OCI-LY1 (cell line): Measurements from ENCODE around the gene EIF4ENIF1.

Experiments
- H2AFZ ChIP-seq: fragments of 200-600 bp; sonication (generic), shearing (Covaris generic); 2 replicates; pipeline ENCODE4 v1.6.0; 2014; ENCODE audit warnings: antibody characterized with exemption, mild to moderate bottlenecking, low read length
- H3F3A ChIP-seq: fragments of 200-600 bp; sonication (generic), shearing (Covaris generic); 2 replicates; pipeline ENCODE4 v1.6.0; 2014; ENCODE audit warnings: mild to moderate bottlenecking, antibody characterized with exemption, low read length, moderate library complexity; ENCODE audit not compliant: insufficient read depth
- H3K27ac ChIP-seq: fragments of 200-600 bp; sonication (generic); 2 replicates; pipeline ENCODE4 v1.5.1; 2014; ENCODE audit warnings: low read length, mixed run types, mild to moderate bottlenecking, low read depth; ENCODE audit not compliant: poor library complexity, severe bottlenecking
- H3K27me3 ChIP-seq: fragments of 200-600 bp; sonication (generic); 2 replicates; pipeline ENCODE4 v1.6.0; 2014; ENCODE audit warnings: antibody characterized with exemption, mild to moderate bottlenecking, low read length, moderate library complexity; ENCODE audit not compliant: insufficient read depth
- H3K36me3 ChIP-seq: fragments of 200-600 bp; sonication (generic); 2 replicates; pipeline ENCODE4 v1.6.1; 2014; ENCODE audit warnings: mild to moderate bottlenecking, antibody characterized with exemption, low read length, moderate library complexity, mixed read lengths; ENCODE audit not compliant: insufficient read depth
- H3K4me1 ChIP-seq: fragments of 200-600 bp; sonication (generic); 2 replicates; pipeline ENCODE4 v1.5.1; 2014; ENCODE audit warnings: mild to moderate bottlenecking, low read length, moderate library complexity; ENCODE audit not compliant: insufficient read depth, severe bottlenecking
- H3K4me2 ChIP-seq: fragments of 200-600 bp; sonication (generic), shearing (Covaris generic); 2 replicates; pipeline ENCODE4 v1.6.1; 2014; ENCODE audit warnings: low read length
- H3K4me3 ChIP-seq: fragments of 200-600 bp; sonication (generic); 2 replicates; pipeline ENCODE4 v1.5.1; 2014; ENCODE audit warnings: low read length, low read depth, mild to moderate bottlenecking, mixed read lengths; ENCODE audit not compliant: poor library complexity, severe bottlenecking
- H3K79me2 ChIP-seq: fragments of 200-600 bp; shearing (Covaris generic); 2 replicates; pipeline ENCODE4 v1.6.1; 2016; ENCODE audit warnings: mixed run types, low read length, mixed read lengths; ENCODE audit not compliant: insufficient read depth
- H3K9ac ChIP-seq: fragments of 200-600 bp; sonication (generic), shearing (Covaris generic); 2 replicates; pipeline ENCODE4 v1.6.1; 2014; ENCODE audit warnings: mild to moderate bottlenecking, low read length, mixed read lengths
- H3K9me2 ChIP-seq: fragments of 200-600 bp; sonication (generic), shearing (Covaris generic); 2 replicates; pipeline ENCODE4 v1.6.1; 2014; ENCODE audit warnings: low read depth, mild to moderate bottlenecking, low read length, mixed read lengths
- H3K9me3 ChIP-seq: fragments of 200-600 bp; shearing (Covaris generic); 2 replicates; pipeline ENCODE4 v1.6.1; 2014; ENCODE audit warnings: low read length, mixed read lengths
- H4K20me1 ChIP-seq: fragments of 200-600 bp; sonication (generic), shearing (Covaris generic); 2 replicates; pipeline ENCODE4 v1.6.0; 2016; ENCODE audit warnings: mild to moderate bottlenecking, low read length; ENCODE audit not compliant: insufficient read depth
- EZH2 ChIP-seq: fragments of 200-600 bp; sonication (generic), shearing (Covaris generic); IDR thresholded peaks from 2 replicates; pipeline ENCODE4 v1.8.0; 2017; ENCODE audit warnings: borderline replicate concordance, mixed run types, mild to moderate bottlenecking, antibody characterized with exemption, low read length, moderate library complexity, mixed read lengths
- TF ChIP-seq, protein P1 (sequence below): fragments of 200-600 bp; sonication (generic), shearing (Covaris generic); IDR thresholded peaks from 2 replicates; pipeline ENCODE4 v1.5.1; 2017; ENCODE audit warnings: mild to moderate bottlenecking, antibody characterized with exemption, low read length, moderate library complexity, mixed read lengths

Gene EIF4ENIF1

DNA sequence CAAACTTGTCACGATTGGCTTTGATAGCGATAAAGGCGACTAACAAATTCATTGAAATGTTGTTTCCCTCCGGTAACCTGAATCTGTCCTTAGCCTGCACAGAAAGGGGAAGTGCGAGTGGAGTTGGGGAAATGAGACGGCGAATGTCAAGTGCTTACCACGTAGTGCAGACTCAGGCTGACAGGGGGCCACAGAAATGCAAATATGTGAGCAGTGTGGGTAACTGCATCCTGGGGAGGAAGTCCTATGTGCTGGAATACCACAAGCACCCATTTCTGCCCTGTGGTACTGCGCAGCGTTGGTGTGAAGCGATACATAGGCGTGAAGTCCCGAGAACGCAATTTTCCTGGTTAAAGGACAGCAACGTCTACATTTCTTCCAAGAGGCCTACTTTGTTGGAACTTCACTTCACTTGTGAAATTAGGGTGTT, 869 bp upstream of the EIF4ENIF1 start:
- Histone ChIP-seq H3K27ac (peak overlapping the region; percentile 95), H3K9ac (peak overlapping the region; percentile 86), H3F3A (peaks cover 4% of the 10 kb centered on the region; the same call in 1 of the 2 replicates), H2AFZ (no peak overlapping the region), H3K9me3 (no peaks in the 10 kb centered on the region), H3K4me3 (peak overlapping the region; percentile 72), H4K20me1 (no peaks in the 10 kb centered on the region), H3K9me2 (no peaks in the 10 kb centered on the region), H3K27me3 (no peaks in the 10 kb centered on the region), H3K36me3 (peaks cover 22% of the 10 kb centered on the region), H3K4me1 (peaks cover 49% of the 10 kb centered on the region), H3K79me2 (peaks cover 12% of the 10 kb centered on the region; the same call in 1 of the 2 replicates), H3K4me2 (peak overlapping the region; percentile 82)
- TF ChIP-seq EZH2: no peak
- TF ChIP-seq, protein P1, sequence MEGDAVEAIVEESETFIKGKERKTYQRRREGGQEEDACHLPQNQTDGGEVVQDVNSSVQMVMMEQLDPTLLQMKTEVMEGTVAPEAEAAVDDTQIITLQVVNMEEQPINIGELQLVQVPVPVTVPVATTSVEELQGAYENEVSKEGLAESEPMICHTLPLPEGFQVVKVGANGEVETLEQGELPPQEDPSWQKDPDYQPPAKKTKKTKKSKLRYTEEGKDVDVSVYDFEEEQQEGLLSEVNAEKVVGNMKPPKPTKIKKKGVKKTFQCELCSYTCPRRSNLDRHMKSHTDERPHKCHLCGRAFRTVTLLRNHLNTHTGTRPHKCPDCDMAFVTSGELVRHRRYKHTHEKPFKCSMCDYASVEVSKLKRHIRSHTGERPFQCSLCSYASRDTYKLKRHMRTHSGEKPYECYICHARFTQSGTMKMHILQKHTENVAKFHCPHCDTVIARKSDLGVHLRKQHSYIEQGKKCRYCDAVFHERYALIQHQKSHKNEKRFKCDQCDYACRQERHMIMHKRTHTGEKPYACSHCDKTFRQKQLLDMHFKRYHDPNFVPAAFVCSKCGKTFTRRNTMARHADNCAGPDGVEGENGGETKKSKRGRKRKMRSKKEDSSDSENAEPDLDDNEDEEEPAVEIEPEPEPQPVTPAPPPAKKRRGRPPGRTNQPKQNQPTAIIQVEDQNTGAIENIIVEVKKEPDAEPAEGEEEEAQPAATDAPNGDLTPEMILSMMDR: no peak

DNA sequence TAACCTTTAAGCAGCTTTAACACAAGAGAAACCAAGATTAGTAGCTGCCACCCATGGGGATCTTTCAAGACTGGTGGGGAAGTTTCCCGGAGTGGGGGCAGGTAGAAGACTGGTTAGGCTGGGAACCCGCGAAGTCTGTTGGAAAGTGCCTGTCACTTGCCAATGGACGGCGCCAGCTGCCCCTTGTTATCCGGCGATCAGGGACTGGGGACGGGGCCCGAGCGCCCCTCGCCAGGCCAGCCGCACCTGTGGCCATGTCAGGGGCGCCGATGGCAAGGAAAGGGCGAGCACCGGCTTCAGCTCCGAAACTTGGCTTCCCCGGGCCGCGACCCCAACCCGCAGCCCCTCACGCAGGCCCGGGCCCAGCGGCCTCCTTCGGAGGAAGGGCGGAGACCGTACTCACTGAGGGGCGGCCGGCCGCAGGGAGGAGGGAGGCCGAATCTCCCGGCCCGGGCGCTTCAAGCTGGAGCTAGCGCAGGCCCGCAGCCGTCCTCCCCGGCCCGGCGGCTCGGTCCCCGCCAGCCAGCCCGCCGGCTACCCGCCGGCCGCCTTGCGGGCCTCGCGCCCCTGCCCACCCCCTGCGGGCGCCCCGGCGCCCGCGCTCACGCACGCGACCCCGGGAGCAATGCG, 539 bp downstream of the EIF4ENIF1 start:
- Histone ChIP-seq H3K9me3 (no peaks in the 10 kb centered on the region), H3K4me2 (peak overlapping the region; percentile 82), H3K36me3 (peaks cover 36% of the 10 kb centered on the region), H3K9ac (peak overlapping the region; percentile 86), H3K4me1 (peaks cover 35% of the 10 kb centered on the region), H3K4me3 (peak overlapping the region; percentile 72), H3K27me3 (no peaks in the 10 kb centered on the region), H3K27ac (peak overlapping the region; percentile 95), H3K9me2 (no peaks in the 10 kb centered on the region), H2AFZ (no peak overlapping the region), H4K20me1 (no peaks in the 10 kb centered on the region), H3F3A (peaks cover 4% of the 10 kb centered on the region; the same call in 1 of the 2 replicates), H3K79me2 (peaks cover 19% of the 10 kb centered on the region; the same call in 1 of the 2 replicates)
- TF ChIP-seq, protein P1: no peak
- TF ChIP-seq EZH2: no peak

DNA sequence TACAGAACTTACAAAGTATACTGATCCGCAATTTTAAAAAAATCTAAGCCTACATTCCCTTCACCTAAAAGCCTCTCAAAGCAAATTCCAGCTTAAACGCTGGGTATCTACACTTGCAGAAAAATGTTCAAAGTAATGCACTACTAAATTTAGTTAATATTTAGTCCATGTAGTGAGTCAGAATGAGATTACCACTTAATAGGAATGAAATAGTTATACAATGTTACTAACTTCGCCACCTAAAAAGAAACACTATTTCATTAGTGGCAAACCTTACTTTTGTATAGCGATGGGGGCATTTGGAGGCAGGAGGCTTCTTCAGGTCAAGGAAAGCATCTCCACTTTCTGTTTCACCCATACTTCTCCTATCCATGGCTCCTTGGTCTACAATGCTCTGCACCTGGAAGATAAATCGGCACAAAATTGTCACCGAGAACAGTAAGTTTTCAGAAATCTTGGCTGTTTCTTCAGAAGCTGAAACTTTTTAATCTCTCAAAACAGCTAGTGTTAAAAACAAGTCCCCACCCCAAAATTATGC, 1.2 kb downstream of the EIF4ENIF1 start:
- Histone ChIP-seq H3F3A (peaks cover 4% of the 10 kb centered on the region; the same call in 1 of the 2 replicates), H3K9ac (peak overlapping the region; percentile 86), H3K27ac (peak overlapping the region; percentile 1), H3K36me3 (peaks cover 43% of the 10 kb centered on the region), H3K9me2 (no peaks in the 10 kb centered on the region), H3K4me1 (peaks cover 29% of the 10 kb centered on the region), H3K79me2 (peaks cover 25% of the 10 kb centered on the region), H3K4me2 (peak overlapping the region; percentile 74), H2AFZ (no peak overlapping the region), H3K4me3 (peak overlapping the region; percentile 72), H3K27me3 (no peaks in the 10 kb centered on the region), H4K20me1 (no peaks in the 10 kb centered on the region), H3K9me3 (no peaks in the 10 kb centered on the region)
- no peak for TF ChIP-seq EZH2
- TF ChIP-seq, protein P1: no peak
